ENCODE results near the gene DNAJB1.

DNAJB1 gene

DNA sequence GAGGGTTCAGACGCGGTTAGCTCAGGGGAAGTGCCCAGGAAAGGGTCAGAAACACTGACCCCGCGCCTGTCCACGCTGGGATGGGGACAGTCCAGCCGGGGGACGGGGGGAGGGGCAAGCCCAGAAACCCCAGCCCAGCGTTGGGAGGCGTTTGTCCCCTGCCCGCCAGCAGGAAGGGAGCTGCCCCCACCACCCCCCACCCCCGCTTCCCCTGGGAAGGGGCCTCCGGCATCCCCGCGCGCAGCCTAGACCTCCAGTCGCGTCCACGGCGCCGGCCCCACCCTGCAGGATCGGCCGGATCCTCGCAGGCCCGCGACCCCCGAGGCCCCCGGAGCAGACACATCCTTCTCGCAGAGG is 22.5 kb downstream of the DNAJB1 start:
- DNase-seq: no peak

DNA sequence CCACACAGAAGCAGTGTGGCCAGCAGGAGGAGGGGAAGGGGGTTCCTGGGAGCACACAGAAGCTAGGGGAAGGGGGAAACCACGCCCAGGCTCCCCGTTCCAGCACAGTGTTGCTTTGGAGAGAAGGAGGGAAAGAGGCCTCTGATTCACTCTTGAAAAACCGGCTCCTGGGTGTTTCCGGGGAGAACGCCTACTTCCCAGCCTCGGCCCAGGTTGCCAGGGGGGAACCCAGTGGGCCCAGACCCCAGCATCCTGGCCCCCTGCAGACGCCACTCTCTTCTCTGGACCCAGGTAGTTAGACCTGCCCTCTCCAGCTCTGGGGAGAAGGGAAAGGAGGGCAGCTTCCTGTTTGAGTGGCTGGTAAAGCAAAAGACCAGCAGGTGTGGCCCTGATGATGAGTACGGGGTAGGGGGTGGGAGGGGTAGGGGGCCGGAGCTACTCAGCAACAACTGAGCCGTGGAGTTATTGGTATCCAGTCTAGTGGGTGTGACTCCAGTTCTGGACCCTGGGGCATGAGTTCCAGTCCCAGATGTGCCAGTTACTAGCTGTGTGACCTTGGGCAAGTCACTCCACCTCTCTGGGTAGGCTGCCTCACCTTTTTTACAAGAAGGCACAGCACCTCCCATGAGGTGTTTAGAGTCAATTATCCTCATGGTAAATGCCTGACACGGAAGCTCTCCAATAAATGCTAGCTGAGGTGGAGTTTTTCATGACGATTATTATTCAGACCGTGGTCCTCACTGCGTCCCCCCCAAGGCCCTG is 23.1 kb downstream of the DNAJB1 start:
- no peak for DNase-seq

- no peak for DNase-seq
These were observed 23.8 kb downstream of the DNAJB1 start for GRCh38 chr19:14494411-14494810.

DNA sequence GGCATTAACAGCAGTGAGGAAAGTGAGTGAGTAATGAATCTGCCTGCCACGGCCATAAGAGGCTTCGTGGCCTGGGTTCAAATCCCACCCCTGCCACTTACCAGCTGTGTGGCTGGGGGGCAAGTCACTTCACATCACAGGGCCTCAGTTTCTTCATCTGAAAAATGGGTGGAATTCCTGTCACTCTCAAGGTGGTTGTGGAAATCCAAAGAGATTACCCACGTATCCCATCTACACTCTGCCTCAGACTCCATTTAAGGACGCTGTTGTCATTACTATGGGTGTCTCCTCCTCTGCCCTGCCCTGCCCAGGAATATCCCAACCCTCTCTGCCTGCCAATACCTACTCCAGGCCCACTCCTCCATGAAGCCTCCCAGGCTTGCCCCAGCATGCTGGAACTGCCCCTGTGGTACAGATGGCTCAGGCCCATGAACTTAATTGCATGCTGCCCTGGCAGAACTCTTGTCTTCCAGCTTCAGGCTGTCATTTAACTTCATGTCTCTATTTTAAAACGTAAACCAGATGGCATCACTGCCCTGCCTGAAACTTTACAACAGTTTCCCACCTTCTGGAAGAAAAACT is 25.4 kb downstream of the DNAJB1 start:
- DNase-seq: no peak

DNA sequence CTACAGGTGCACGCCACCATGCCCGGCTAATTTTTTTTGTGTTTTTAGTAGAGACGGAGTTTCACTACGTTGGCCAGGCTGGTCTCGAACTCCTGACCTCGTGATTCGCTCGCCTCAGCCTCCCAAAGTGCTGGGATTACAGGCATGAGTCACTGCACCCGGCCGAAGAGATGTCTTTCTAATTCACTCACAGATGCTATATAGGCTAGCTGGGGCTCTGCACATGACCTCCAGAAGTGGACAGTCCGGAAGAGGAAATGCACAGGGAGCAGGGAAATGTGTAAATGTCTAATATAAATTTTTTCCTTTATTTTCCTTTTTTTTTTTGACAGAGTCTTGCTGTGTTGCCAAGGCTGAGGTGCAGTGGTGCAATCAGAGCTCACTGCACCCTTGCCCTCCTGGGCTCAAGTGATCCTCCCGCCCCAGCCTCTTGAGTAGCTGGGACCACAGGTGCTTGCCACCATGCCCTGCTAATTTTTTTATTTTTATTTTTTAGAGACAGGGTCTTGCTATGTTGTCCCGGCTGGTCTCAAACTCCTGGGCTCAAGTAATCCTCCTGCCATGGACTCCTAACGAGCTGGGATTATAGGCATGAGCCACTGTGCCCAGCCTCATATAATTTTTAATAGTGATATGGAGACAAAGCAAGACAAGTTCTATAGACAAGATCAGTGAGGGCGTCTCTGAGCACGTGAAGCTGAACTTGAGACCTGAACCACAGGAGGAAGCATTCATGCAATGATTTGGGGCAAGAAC is 30.6 kb downstream of the DNAJB1 start:
- DNase-seq: no peak

- DNase-seq: peak; percentile 4
These were observed 35.8 kb downstream of the DNAJB1 start for GRCh38 chr19:14482172-14482941.

DNA sequence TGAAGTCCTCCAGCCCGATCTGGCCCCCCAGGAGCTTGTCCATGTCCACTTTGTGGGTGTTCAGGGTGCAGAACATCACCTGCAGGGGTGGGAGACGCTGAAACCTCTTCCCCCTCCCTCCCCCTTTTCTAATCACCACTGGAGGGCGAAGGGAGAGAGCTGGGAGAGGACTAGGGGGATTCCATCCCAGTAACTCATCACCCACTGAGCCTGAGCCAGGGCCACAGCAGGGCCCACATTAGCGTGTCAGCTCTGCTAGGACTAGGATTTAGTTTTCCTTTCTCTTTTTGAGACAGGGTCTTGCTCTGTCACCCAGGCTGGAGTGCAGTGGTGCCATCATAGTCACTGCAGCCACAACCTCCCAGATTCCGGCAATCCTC is 37.5 kb downstream of the DNAJB1 start:
- peak; percentile 64 for DNase-seq

GRCh38 chr19:14479975-14480699 is 38.1 kb downstream of the DNAJB1 start:
- DNase-seq: peak; percentile 87

DNA sequence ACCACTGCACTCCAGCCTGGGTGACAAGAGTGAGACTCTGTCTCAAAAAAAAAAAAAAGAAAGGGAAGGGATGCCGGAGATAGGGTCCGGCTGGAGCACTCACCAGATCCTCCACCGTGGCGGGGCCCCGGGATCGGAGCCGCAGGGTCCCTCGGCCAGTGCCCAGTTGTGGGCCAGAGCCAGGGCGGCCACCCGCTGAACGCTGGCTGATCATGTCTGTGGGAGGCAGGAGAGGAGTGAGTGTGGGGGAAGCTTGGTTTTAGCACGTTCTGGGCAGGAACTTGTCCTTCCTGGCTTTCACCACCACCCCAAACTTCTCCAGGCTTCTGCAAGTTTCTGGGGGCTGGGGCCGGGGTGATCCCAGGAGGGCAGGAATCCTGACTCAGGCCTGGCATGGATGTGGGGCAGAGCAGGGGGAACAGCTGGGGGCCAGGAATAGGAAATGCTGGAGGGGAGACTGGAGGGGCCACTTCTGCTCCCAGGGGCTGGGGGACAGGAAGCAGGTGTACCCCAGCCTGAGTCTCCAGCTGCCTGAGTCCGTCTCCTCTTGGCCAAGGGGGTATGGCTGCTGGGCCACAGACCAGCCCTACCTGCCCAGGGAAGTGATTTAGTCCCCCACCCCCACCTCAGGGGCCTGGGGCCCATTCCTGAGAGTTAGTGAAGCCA is 38.8 kb downstream of the DNAJB1 start:
- DNase-seq: peak; percentile 10

- DNase-seq: peak; percentile 9
These were observed 40.1 kb downstream of the DNAJB1 start for GRCh38 chr19:14478113-14478545.

DNA sequence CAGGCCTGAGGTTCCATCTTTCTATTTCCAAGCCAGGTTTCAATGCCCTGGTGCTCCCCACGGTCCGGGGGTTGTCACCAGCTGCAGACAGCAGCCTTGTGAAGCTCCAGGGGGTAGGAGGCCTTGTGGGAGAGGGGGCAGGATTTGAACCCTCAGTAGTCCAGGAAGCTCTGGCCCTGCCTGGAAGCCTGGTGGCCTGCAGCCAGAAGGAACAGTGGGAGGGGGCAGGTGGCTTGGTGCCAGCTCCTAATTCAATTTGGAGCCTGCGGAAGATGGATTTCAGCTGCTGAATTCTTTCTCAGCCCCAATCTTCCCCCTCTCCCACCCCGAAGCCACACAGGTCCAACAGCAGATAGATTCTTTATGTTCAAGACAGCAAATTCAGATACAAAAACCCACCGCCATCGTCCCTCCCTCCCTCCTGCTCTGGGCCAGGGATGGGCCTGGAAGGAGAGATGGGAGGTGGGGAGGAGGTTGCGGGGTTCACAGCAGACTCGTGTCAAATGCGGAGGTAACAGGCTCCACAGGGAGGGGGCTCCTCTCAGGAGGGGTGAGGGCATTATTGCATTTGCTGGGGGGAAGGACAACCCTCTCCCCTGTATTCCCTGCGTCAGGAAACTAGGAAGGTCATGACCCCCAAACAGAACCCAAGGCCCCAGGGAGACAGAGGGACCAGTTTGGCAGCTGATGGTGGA is 40.6 kb downstream of the DNAJB1 start:
- DNase-seq: peak; percentile 25

- DNase-seq: peak; percentile 59
These were observed 41.4 kb downstream of the DNAJB1 start for GRCh38 chr19:14476673-14477401.

DNA sequence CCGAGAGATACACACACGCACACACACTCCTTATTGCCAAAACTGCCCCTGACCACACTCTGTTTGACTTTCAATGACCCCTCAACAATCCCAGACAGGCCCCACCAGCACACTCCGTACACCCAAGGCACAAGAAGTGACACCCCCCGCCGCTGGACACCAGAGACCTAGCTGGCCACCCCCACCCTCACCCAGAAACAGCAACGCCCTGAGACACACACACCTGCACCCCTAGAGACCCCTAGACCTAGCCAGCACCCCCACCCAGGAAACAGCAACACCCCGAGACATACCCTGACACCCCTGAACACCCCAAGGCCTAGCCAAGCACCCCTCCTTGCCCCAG is 41.9 kb downstream of the DNAJB1 start:
- DNase-seq: no peak

DNA sequence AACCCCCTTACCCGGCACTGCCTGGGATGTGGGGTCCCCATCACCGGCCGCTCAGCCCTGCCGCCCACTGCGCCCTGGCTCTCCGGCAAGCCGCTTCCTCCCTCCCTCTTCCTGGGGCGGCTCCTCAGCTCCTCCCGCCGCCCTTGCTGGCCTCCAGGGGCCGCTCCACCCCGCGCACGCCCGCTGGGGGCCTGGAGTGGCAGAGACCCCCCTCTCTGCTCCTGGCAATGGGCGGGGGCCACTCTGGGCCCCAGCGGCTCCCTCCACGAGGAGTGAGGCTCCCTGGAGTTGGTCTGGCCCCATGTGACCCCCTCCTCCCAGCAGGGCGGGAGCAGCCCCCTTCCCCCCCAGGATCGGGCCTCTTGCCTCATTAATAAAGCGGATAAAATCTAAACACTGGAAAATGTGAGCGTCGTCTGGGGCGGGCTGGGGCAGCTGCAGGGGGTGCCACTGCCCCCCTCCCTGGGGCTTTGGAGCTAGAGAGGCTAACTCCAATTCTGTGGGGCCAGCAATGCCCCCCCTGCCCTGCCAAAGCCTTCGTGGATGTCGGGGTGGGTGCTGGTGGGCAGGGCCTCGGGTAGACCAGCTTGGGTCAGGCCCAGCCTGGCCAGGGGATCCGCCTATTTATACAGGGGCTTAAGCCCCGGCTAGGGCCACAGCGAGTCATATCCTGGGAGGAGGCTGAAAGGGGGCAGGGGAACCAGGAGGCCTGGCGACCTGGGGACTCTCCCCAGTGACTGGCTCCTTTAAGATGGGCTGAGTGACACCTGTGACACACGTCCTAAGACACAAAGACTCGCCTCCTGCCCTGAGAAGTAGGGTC is 42.7 kb downstream of the DNAJB1 start, which contains the start of gene PTGER1:
TSS of gene PTGER1 (minus strand) at position 104 of the 823 bp plus-strand sequence. CDS start 1,034 bp downstream, outside the sequence.
- peak; percentile 79 for DNase-seq

DNA sequence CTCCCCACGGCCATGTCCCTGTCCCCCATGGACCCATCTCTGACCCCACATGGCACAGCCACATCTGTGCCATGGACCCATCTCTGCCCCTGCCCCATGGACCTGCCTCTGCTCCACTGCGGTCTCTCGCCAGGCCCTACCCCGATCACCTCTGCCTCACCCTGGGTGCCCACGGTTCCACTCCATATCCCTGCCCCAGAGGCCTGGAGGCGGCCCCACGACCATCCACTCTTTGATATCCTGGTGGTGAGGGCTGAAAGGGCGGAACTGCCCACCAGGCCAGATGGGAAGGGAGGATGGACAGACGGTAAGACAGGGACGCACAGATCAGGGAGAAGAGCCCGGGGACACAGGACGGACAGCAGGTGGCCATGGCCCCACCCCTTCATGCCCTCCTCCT is 43.4 kb downstream of the DNAJB1 start:
- no peak for DNase-seq

DNA sequence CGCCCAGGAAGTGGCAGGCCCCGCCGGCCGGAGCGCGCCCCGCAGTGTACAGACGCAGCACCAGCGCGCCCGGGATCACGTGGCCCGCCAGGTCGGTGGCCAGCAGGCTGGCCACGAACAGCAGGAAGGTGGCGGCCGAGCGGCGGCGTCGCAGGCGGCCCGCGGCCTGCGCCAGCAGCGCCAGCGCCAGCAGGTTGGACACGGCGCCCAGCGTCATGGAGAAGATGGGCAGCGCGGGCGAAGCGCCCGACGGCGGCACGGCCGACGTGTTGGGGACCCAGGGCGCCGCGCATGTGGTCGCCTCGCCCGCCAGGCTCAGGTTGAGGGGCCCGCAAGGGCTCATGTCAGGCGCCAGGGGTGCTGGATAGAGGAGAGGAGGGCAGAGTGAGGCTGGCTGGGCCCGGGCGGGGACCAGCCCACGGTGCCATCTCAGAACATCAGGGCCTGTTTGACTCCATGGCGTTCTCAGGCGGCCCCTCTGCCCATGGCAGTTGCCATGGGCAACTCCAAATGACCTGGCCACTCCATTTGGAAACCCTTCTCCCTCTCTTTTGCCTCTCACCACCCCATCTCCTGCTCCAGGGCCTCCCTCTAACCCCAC is 44.1 kb downstream of the DNAJB1 start:
- no peak for DNase-seq

- no peak for DNase-seq
These were observed 44.9 kb downstream of the DNAJB1 start for GRCh38 chr19:14473073-14473977.

Data from 8988T (cell line).